Measurements from ENCODE around the gene CEBPG.

CEBPG gene

GRCh38 chr19:33366897-33367296, 6.6 kb upstream of the CEBPG start:
- no peak overlapping the region for H3K4me3 Mint-ChIP-seq
- H3K36me3 Mint-ChIP-seq (ENCODE audit: low read depth), result no peaks in the 10 kb centered on the region
- H3K9me3 Mint-ChIP-seq, result no peaks in the 10 kb centered on the region
- H3K27me3 Mint-ChIP-seq, result peaks cover 17% of the 10 kb centered on the region
- no peaks in the 10 kb centered on the region for H3K4me1 Mint-ChIP-seq (ENCODE audit: low read depth)
- H3K27ac Mint-ChIP-seq, result no peak overlapping the region

GRCh38 chr19:33368074-33368864, 5.2 kb upstream of the CEBPG start:
- no peak overlapping the region for H3K4me3 Mint-ChIP-seq
- peaks cover 10% of the 10 kb centered on the region for H3K27me3 Mint-ChIP-seq
- H3K36me3 Mint-ChIP-seq (ENCODE audit: low read depth), result no peaks in the 10 kb centered on the region
- no peaks in the 10 kb centered on the region for H3K9me3 Mint-ChIP-seq
- H3K27ac Mint-ChIP-seq, result no peak overlapping the region
- peaks cover 6% of the 10 kb centered on the region for H3K4me1 Mint-ChIP-seq (ENCODE audit: low read depth)

GRCh38 chr19:33370783-33371182, 2.7 kb upstream of the CEBPG start:
- Mint-ChIP-seq H3K36me3 (ENCODE audit: low read depth) (peaks cover 11% of the 10 kb centered on the region), H3K27ac (no peak overlapping the region), H3K4me3 (no peak overlapping the region), H3K9me3 (no peaks in the 10 kb centered on the region), H3K4me1 (ENCODE audit: low read depth) (peaks cover 23% of the 10 kb centered on the region), H3K27me3 (peaks cover 10% of the 10 kb centered on the region)

GRCh38 chr19:33374236-33374714, 766 bp downstream of the CEBPG start:
- Mint-ChIP-seq H3K9me3 (no peaks in the 10 kb centered on the region), H3K27me3 (no peaks in the 10 kb centered on the region), H3K4me3 (peak overlapping the region; percentile 98), H3K27ac (peak overlapping the region; percentile 90), H3K4me1 (ENCODE audit: low read depth) (peaks cover 58% of the 10 kb centered on the region), H3K36me3 (ENCODE audit: low read depth) (peaks cover 29% of the 10 kb centered on the region)

- no peaks in the 10 kb centered on the region for H3K27me3 Mint-ChIP-seq
- H3K4me1 Mint-ChIP-seq (ENCODE audit: low read depth), result peaks cover 64% of the 10 kb centered on the region
- no peaks in the 10 kb centered on the region for H3K9me3 Mint-ChIP-seq
- peak overlapping the region; percentile 67 for H3K27ac Mint-ChIP-seq
- peak overlapping the region; percentile 98 for H3K4me3 Mint-ChIP-seq
- peaks cover 39% of the 10 kb centered on the region for H3K36me3 Mint-ChIP-seq (ENCODE audit: low read depth)
Measured at GRCh38 chr19:33375156-33375836, 1.8 kb downstream of the CEBPG start.

- H3K9me3 Mint-ChIP-seq, result no peaks in the 10 kb centered on the region
- H3K27me3 Mint-ChIP-seq, result no peaks in the 10 kb centered on the region
- H3K36me3 Mint-ChIP-seq (ENCODE audit: low read depth), result peaks cover 41% of the 10 kb centered on the region
- peak overlapping the region; percentile 67 for H3K27ac Mint-ChIP-seq
- H3K4me3 Mint-ChIP-seq, result peak overlapping the region; percentile 98
- peaks cover 65% of the 10 kb centered on the region for H3K4me1 Mint-ChIP-seq (ENCODE audit: low read depth)
Measured at GRCh38 chr19:33375837-33376159, 2.3 kb downstream of the CEBPG start.

- Mint-ChIP-seq H3K27me3 (no peaks in the 10 kb centered on the region), H3K36me3 (ENCODE audit: low read depth) (peaks cover 45% of the 10 kb centered on the region), H3K4me3 (peak overlapping the region; percentile 98), H3K9me3 (no peaks in the 10 kb centered on the region), H3K4me1 (ENCODE audit: low read depth) (peaks cover 69% of the 10 kb centered on the region), H3K27ac (no peak overlapping the region)
Measured at GRCh38 chr19:33376423-33376822, 2.9 kb downstream of the CEBPG start.

- Mint-ChIP-seq H3K27me3 (no peaks in the 10 kb centered on the region), H3K4me3 (no peak overlapping the region), H3K9me3 (no peaks in the 10 kb centered on the region), H3K27ac (peak overlapping the region; percentile 32), H3K4me1 (ENCODE audit: low read depth) (peaks cover 69% of the 10 kb centered on the region), H3K36me3 (ENCODE audit: low read depth) (peaks cover 51% of the 10 kb centered on the region)
Measured at GRCh38 chr19:33376941-33377557, 3.5 kb downstream of the CEBPG start.

GRCh38 chr19:33377586-33378475, 4.3 kb downstream of the CEBPG start:
- H3K9me3 Mint-ChIP-seq, result no peaks in the 10 kb centered on the region
- peaks cover 66% of the 10 kb centered on the region for H3K4me1 Mint-ChIP-seq (ENCODE audit: low read depth)
- no peaks in the 10 kb centered on the region for H3K27me3 Mint-ChIP-seq
- H3K27ac Mint-ChIP-seq, result no peak overlapping the region
- H3K4me3 Mint-ChIP-seq, result no peak overlapping the region
- peaks cover 53% of the 10 kb centered on the region for H3K36me3 Mint-ChIP-seq (ENCODE audit: low read depth)

GRCh38 chr19:33379151-33379829, 5.8 kb downstream of the CEBPG start:
- Mint-ChIP-seq H3K36me3 (ENCODE audit: low read depth) (peaks cover 56% of the 10 kb centered on the region), H3K27me3 (no peaks in the 10 kb centered on the region), H3K4me3 (no peak overlapping the region), H3K4me1 (ENCODE audit: low read depth) (peaks cover 65% of the 10 kb centered on the region), H3K27ac (no peak overlapping the region), H3K9me3 (no peaks in the 10 kb centered on the region)

GRCh38 chr19:33381101-33381500, 7.6 kb downstream of the CEBPG start:
- Mint-ChIP-seq H3K4me1 (ENCODE audit: low read depth) (peaks cover 47% of the 10 kb centered on the region), H3K36me3 (ENCODE audit: low read depth) (peaks cover 44% of the 10 kb centered on the region), H3K9me3 (no peaks in the 10 kb centered on the region), H3K4me3 (no peak overlapping the region), H3K27me3 (no peaks in the 10 kb centered on the region), H3K27ac (no peak overlapping the region)

GRCh38 chr19:33382006-33382405, 8.5 kb downstream of the CEBPG start:
- H3K27me3 Mint-ChIP-seq, result no peaks in the 10 kb centered on the region
- H3K4me3 Mint-ChIP-seq, result no peak overlapping the region
- H3K36me3 Mint-ChIP-seq (ENCODE audit: low read depth), result peaks cover 36% of the 10 kb centered on the region
- no peaks in the 10 kb centered on the region for H3K9me3 Mint-ChIP-seq
- H3K27ac Mint-ChIP-seq, result no peak overlapping the region
- peaks cover 38% of the 10 kb centered on the region for H3K4me1 Mint-ChIP-seq (ENCODE audit: low read depth)

- Mint-ChIP-seq H3K4me1 (ENCODE audit: low read depth) (peaks cover 28% of the 10 kb centered on the region), H3K9me3 (no peaks in the 10 kb centered on the region), H3K4me3 (no peak overlapping the region), H3K36me3 (ENCODE audit: low read depth) (peaks cover 35% of the 10 kb centered on the region), H3K27me3 (no peaks in the 10 kb centered on the region), H3K27ac (no peak overlapping the region)
Measured at GRCh38 chr19:33382982-33383381, 9.5 kb downstream of the CEBPG start.

- Mint-ChIP-seq H3K27ac (no peak overlapping the region), H3K36me3 (ENCODE audit: low read depth) (peaks cover 34% of the 10 kb centered on the region), H3K4me3 (no peak overlapping the region), H3K9me3 (no peaks in the 10 kb centered on the region), H3K4me1 (ENCODE audit: low read depth) (peaks cover 20% of the 10 kb centered on the region), H3K27me3 (no peaks in the 10 kb centered on the region)
Measured at GRCh38 chr19:33383720-33384292, 10.3 kb downstream of the CEBPG start.
